Activated B cell treated with CpG ODN at 0.5 μM for 24 hours (primary cell): ENCODE data around the gene DUSP3. TPM values are rescaled to one million over a fixed set of nuclear protein-coding genes. Genes with fewer than 3 reads are reported as not detected.

ENCODE experiments used
- ATAC-seq: fragments of 200-7000 bp; cut with Tn5 transposase; one replicate; pipeline ENCODE4 v1.10.0; 2021; ENCODE audit warnings: low read depth, mild to moderate bottlenecking, moderate library complexity
- CTCF ChIA-PET: fragments of 350-600 bp; sonication (Branson Sonifier 250); formaldehyde crosslinking; loops from one replicate; lab custom pipeline; 2021; ENCODE audit warnings: antibody characterized with exemption; lab: Charles Lee
- POLR2A ChIA-PET: fragments of 350-600 bp; sonication (Branson Sonifier 250); formaldehyde crosslinking; loops from one replicate; lab custom pipeline; 2021; ENCODE audit warnings: antibody characterized with exemption; lab: Charles Lee
- DNase-seq: peaks from one replicate; pipeline ENCODE4 v3.0.0; 2022
- H3K27ac Mint-ChIP-seq: one replicate; pipeline ENCODE4 v1.8.0; 2020; ENCODE audit warnings: mixed read lengths
- H3K27me3 Mint-ChIP-seq: one replicate; pipeline ENCODE4 v1.8.0; 2021; ENCODE audit warnings: mixed read lengths
- H3K36me3 Mint-ChIP-seq: one replicate; pipeline ENCODE4 v1.8.0; 2021; ENCODE audit warnings: low read depth, mixed read lengths
- H3K4me1 Mint-ChIP-seq: one replicate; pipeline ENCODE4 v1.8.0; 2021; ENCODE audit warnings: mixed read lengths
- H3K4me3 Mint-ChIP-seq: one replicate; pipeline ENCODE4 v1.8.0; 2020; ENCODE audit warnings: mild to moderate bottlenecking, mixed read lengths
- H3K9me3 Mint-ChIP-seq: one replicate; pipeline ENCODE4 v1.8.0; 2020; ENCODE audit warnings: mixed read lengths
- intact Hi-C: fragments of 100-400 bp; cut with micrococcal nuclease; formaldehyde crosslinking; loops from one replicate; pipeline ENCODE4 v1.15.1; 2024
- total RNA-seq: library from RNA; stranded (reverse); gene quantifications from 2 replicates; pipeline ENCODE4 v1.2.3, GENCODE V29; 2022
- TF ChIP-seq, protein P1 (sequence below): fragments of 200-600 bp; IDR thresholded peaks from one replicate; pipeline ENCODE4 v1.8.0; 2022; ENCODE audit warnings: antibody characterized with exemption, mild to moderate bottlenecking

Gene DUSP3
- total RNA-seq, 1 donor from 2014 or later: 16.6 TPM

GRCh38 chr17:43767713-43768059 is 11.1 kb downstream of the DUSP3 start:
- ChIA-PET CTCF (interaction anchor here (1.0 to 14.2 kb wide), 6 partner anchors 10 to 194 kb away, joined by 3 to 301 read pairs (median 8); partner anchors contain the start of gene SOST), POLR2A (interaction anchor here (0.5 kb wide), 1 partner anchor 298 kb away, joined by 6 read pairs; no protein-coding TSS in a partner anchor)
- intact Hi-C loops: no loop called here
- no peaks in the 10 kb centered on the region for H3K9me3 Mint-ChIP-seq
- peaks cover 22% of the 10 kb centered on the region for H3K4me1 Mint-ChIP-seq
- TF ChIP-seq, protein P1, sequence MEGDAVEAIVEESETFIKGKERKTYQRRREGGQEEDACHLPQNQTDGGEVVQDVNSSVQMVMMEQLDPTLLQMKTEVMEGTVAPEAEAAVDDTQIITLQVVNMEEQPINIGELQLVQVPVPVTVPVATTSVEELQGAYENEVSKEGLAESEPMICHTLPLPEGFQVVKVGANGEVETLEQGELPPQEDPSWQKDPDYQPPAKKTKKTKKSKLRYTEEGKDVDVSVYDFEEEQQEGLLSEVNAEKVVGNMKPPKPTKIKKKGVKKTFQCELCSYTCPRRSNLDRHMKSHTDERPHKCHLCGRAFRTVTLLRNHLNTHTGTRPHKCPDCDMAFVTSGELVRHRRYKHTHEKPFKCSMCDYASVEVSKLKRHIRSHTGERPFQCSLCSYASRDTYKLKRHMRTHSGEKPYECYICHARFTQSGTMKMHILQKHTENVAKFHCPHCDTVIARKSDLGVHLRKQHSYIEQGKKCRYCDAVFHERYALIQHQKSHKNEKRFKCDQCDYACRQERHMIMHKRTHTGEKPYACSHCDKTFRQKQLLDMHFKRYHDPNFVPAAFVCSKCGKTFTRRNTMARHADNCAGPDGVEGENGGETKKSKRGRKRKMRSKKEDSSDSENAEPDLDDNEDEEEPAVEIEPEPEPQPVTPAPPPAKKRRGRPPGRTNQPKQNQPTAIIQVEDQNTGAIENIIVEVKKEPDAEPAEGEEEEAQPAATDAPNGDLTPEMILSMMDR: no peak
- H3K36me3 Mint-ChIP-seq: peaks cover 22% of the 10 kb centered on the region
- peaks cover 2% of the 10 kb centered on the region for H3K27me3 Mint-ChIP-seq
- no peak for ATAC-seq
- no peak for DNase-seq
- H3K4me3 Mint-ChIP-seq: no peak overlapping the region
- no peak overlapping the region for H3K27ac Mint-ChIP-seq

DNA sequence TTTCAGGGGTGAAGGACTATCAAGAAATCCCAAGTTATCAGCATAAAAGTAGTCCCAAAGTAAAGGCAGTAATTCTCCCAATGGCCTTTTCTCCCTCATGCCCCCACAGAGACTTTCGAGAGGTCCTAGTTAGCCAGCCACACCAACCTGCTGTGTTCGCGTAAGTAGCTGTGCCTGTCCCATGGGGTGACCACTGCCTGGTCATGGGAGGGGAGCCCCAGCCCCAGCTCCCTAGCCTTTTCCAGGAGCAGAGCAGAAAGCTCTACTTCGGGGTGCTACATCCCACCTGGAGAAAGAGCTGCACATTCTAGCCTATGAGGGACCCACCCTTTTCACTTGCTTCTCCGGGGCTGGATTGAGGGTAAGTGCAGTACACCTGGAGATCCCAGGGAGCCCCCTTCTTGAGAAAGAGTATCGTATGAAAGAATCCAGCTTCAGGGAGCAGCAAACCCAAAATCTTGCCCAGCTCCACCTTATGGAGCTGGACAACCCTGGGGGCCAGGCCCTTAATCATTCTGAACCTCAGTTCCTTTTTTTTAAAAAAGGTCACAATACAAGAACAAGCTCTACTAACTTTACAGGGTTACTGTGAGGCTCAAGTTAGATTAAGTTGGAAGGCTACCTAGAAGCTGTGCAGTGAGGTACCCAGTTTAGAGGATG is 11.6 kb downstream of the DUSP3 start:
- peaks cover 17% of the 10 kb centered on the region for H3K36me3 Mint-ChIP-seq
- ATAC-seq: no peak
- TF ChIP-seq, protein P1: no peak
- no peak overlapping the region for H3K27ac Mint-ChIP-seq
- no peaks in the 10 kb centered on the region for H3K9me3 Mint-ChIP-seq
- DNase-seq: no peak
- CTCF ChIA-PET: interaction anchor here (1.0 to 14.2 kb wide), 10 partner anchors 10 to 366 kb away, joined by 3 to 301 read pairs (median 3); partner anchors contain the start of gene SOST
- H3K27me3 Mint-ChIP-seq: peaks cover 2% of the 10 kb centered on the region
- POLR2A ChIA-PET: no interaction called here
- peaks cover 17% of the 10 kb centered on the region for H3K4me1 Mint-ChIP-seq
- no peak overlapping the region for H3K4me3 Mint-ChIP-seq
- intact Hi-C loops: no loop called here

DNA sequence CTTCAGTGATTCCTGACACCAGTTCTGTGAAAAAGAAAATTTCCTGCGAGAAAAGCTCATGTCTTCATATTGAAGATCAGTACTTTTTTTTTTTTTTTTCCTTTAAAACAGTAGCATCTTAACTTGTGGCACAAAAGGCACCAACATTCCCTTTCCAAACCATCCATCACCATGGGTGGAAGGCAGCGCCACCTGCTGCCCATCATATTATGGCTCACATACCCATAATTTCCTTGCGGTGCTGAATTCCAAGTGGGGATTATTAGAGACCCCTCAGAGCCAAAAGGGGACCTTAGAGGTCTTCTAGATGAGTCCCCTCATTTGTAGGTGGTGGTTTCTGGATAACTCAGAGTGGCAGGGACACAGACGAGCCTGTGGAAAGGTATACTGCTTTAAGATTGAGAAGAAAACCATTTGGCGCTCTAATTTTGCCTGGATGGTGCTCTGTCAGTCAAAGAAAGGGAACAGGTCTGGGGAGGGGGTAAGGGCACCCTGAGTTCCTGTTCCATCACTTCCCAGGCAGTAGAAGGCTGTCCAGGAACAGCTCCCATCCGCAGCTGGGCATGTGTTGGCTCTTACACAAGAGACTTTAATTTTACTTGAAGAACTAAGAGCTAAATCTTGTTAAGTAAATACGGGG is 12.2 kb downstream of the DUSP3 start:
- Mint-ChIP-seq H3K9me3 (no peaks in the 10 kb centered on the region), H3K27me3 (peaks cover 2% of the 10 kb centered on the region), H3K4me1 (peaks cover 14% of the 10 kb centered on the region), H3K27ac (no peak overlapping the region), H3K4me3 (no peak overlapping the region), H3K36me3 (peaks cover 14% of the 10 kb centered on the region)
- ATAC-seq (no peak), DNase-seq (no peak)
- ChIA-PET CTCF (interaction anchor here (0.7 to 14.2 kb wide), 16 partner anchors 9 to 365 kb away, joined by 3 to 301 read pairs (median 3); partner anchors contain the start of genes CD300LG and SOST), POLR2A (interaction anchor here (0.6 kb wide), 1 partner anchor 65 kb away, joined by 5 read pairs; no protein-coding TSS in a partner anchor)
- TF ChIP-seq, protein P1: no peak
- intact Hi-C loops: no loop called here

- TF ChIP-seq, protein P1: peak; percentile 62
- ATAC-seq (peak; percentile 99), DNase-seq (peak; percentile 75)
- Mint-ChIP-seq H3K4me3 (no peak overlapping the region), H3K27me3 (peaks cover 31% of the 10 kb centered on the region), H3K36me3 (no peaks in the 10 kb centered on the region), H3K4me1 (no peaks in the 10 kb centered on the region), H3K27ac (no peak overlapping the region), H3K9me3 (no peaks in the 10 kb centered on the region)
- ChIA-PET CTCF (interaction anchor here (0.6 to 14.2 kb wide), 23 partner anchors 10 to 1839 kb away, joined by 3 to 301 read pairs (median 4); partner anchors contain the start of gene DUSP3), POLR2A (interaction anchor here (1.5 kb wide), 1 partner anchor 66 kb away, joined by 3 read pairs; no protein-coding TSS in a partner anchor)
- intact Hi-C loops: loop anchor here (1.0 kb wide), 3 partner anchors 66 to 240 kb away; no protein-coding TSS in a partner anchor
Measured at GRCh38 chr17:43760254-43760852, 18.4 kb downstream of the DUSP3 start.
